Effector memory CD4-positive, alpha-beta T cell (primary cell): ENCODE data around the gene TULP1.
A peak's percentile ranks its signal among the peaks of the same experiment; 100 is the strongest.

ENCODE experiments used
- DNase-seq, 3 donors: peaks; one replicate each; pipeline ENCODE4 v3.0.0-alpha.2; 2020
- H3K27ac ChIP-seq: 2 replicates; pipeline ENCODE4 v1.7.0; 2013; ENCODE audit warnings: mild to moderate bottlenecking, low read length, moderate library complexity; ENCODE audit not compliant: insufficient read depth, poor library complexity, severe bottlenecking
- H3K27me3 ChIP-seq: replicated peaks from 2 replicates; pipeline ENCODE4 v1.7.0; 2013; ENCODE audit warnings: mild to moderate bottlenecking, low read length; ENCODE audit not compliant: insufficient read depth, control insufficient read depth, poor library complexity, severe bottlenecking
- H3K36me3 ChIP-seq: 2 replicates; pipeline ENCODE4 v1.7.0; 2013; ENCODE audit warnings: mild to moderate bottlenecking, low read length, moderate library complexity; ENCODE audit not compliant: control insufficient read depth, insufficient read depth
- H3K4me1 ChIP-seq: 2 replicates; pipeline ENCODE4 v1.7.0; 2013; ENCODE audit warnings: low read length, mild to moderate bottlenecking; ENCODE audit not compliant: control insufficient read depth, insufficient read depth, poor library complexity, severe bottlenecking
- H3K4me3 ChIP-seq: 2 replicates; pipeline ENCODE4 v1.7.0; 2013; ENCODE audit warnings: low read length, low read depth, mild to moderate bottlenecking; ENCODE audit not compliant: insufficient read depth, poor library complexity, severe bottlenecking
- H3K9me3 ChIP-seq: 2 replicates; pipeline ENCODE4 v1.7.0; 2013; ENCODE audit warnings: mild to moderate bottlenecking, low read length, moderate library complexity; ENCODE audit not compliant: control insufficient read depth

The TULP1 gene

GRCh38 chr6:35453236-35453635 is 59.5 kb downstream of the TULP1 start:
- no peak for DNase-seq
- Histone ChIP-seq H3K4me3 (peak overlapping the region; percentile 78), H3K9me3 (no peaks in the 10 kb centered on the region), H3K36me3 (peaks cover 4% of the 10 kb centered on the region), H3K27ac (peak overlapping the region; percentile 59), H3K27me3 (no peaks in the 10 kb centered on the region), H3K4me1 (peaks cover 10% of the 10 kb centered on the region)

- Histone ChIP-seq H3K9me3 (no peaks in the 10 kb centered on the region), H3K4me3 (peak within 1 kb of the TSS; percentile 78), H3K4me1 (peaks cover 10% of the 10 kb centered on the region), H3K36me3 (no peaks in the 10 kb centered on the region), H3K27ac (peak within 1 kb of the TSS; percentile 59), H3K27me3 (no peaks in the 10 kb centered on the region)
- peak; percentile 83 to 91 (median 87) for DNase-seq
These were observed 60.3 kb downstream of the TULP1 start, which contains the start of gene FANCE for GRCh38 chr6:35452183-35453090. Gene FANCE (plus strand): TSS chr6:35452338. CDS start chr6:35452546, 208 bp downstream.

GRCh38 chr6:35451354-35452182 is 61.1 kb downstream of the TULP1 start:
- Histone ChIP-seq H3K9me3 (no peaks in the 10 kb centered on the region), H3K4me3 (peak overlapping the region; percentile 78), H3K27me3 (no peaks in the 10 kb centered on the region), H3K4me1 (peaks cover 10% of the 10 kb centered on the region), H3K36me3 (no peaks in the 10 kb centered on the region), H3K27ac (peak overlapping the region; percentile 59)
- no peak for DNase-seq

- Histone ChIP-seq H3K4me3 (no peak overlapping the region), H3K36me3 (no peaks in the 10 kb centered on the region), H3K27me3 (no peaks in the 10 kb centered on the region), H3K27ac (no peak overlapping the region), H3K9me3 (no peaks in the 10 kb centered on the region), H3K4me1 (peaks cover 10% of the 10 kb centered on the region)
- no peak for DNase-seq
These were observed 63.3 kb downstream of the TULP1 start for GRCh38 chr6:35449287-35449881.

GRCh38 chr6:35448191-35448590 is 64.5 kb downstream of the TULP1 start:
- Histone ChIP-seq H3K9me3 (no peaks in the 10 kb centered on the region), H3K27me3 (no peaks in the 10 kb centered on the region)

More at GRCh38 chr6:35448191-35448590, 64.5 kb downstream of the TULP1 start:
- DNase-seq = no peak
- H3K36me3 ChIP-seq = no peaks in the 10 kb centered on the region
- no peak overlapping the region for H3K27ac ChIP-seq
- peaks cover 10% of the 10 kb centered on the region for H3K4me1 ChIP-seq
- no peak overlapping the region for H3K4me3 ChIP-seq
